Ammon's horn (tissue), 1 donor: ENCODE data around the gene EFNA2.

Experiments
- DNase-seq: peaks from one replicate; pipeline ENCODE4 v3.0.0-alpha.2; 2016; ENCODE audit warnings: low spot score

Gene EFNA2

GRCh38 chr19:1249298-1249989, 36.2 kb upstream of the EFNA2 start:
- DNase-seq, result peak; percentile 93

GRCh38 chr19:1249990-1250436, 35.7 kb upstream of the EFNA2 start:
- no peak for DNase-seq

- peak; percentile 83 for DNase-seq
Observed at GRCh38 chr19:1250437-1251260, 35.0 kb upstream of the EFNA2 start.

- peak; percentile 83 for DNase-seq
Observed at GRCh38 chr19:1251330-1252220, 34.1 kb upstream of the EFNA2 start.

- peak; percentile 89 for DNase-seq
Observed at GRCh38 chr19:1252221-1252820, 33.4 kb upstream of the EFNA2 start.

- peak; percentile 94 for DNase-seq
Observed at GRCh38 chr19:1252821-1253513, 32.7 kb upstream of the EFNA2 start.

GRCh38 chr19:1253514-1254080, 32.1 kb upstream of the EFNA2 start:
- no peak for DNase-seq

GRCh38 chr19:1254081-1254527, 31.6 kb upstream of the EFNA2 start:
- peak; percentile 81 for DNase-seq

- DNase-seq, result no peak
Observed at GRCh38 chr19:1254530-1255185, 31.0 kb upstream of the EFNA2 start.

- DNase-seq, result peak; percentile 90
Observed at GRCh38 chr19:1255186-1256161, 30.2 kb upstream of the EFNA2 start.

- DNase-seq, result no peak
Observed at GRCh38 chr19:1256646-1257474, 28.8 kb upstream of the EFNA2 start.

GRCh38 chr19:1257475-1258162, 28.1 kb upstream of the EFNA2 start:
- no peak for DNase-seq

GRCh38 chr19:1258163-1258492, 27.5 kb upstream of the EFNA2 start:
- no peak for DNase-seq

- no peak for DNase-seq
Observed at GRCh38 chr19:1258707-1259205, 26.9 kb upstream of the EFNA2 start.

- DNase-seq, result no peak
Observed at GRCh38 chr19:1259206-1259875, 26.3 kb upstream of the EFNA2 start.

GRCh38 chr19:1259876-1260748, 25.6 kb upstream of the EFNA2 start:
- DNase-seq, result no peak
